ENCODE data around the gene PRXL2C.
"Not testable (repeated sequence)": the region's sequence is repeated elsewhere in the genome, so short reads cannot be mapped to it uniquely, and the experiment has no call there.

Gene PRXL2C

GRCh38 chr9:96655198-96655851, at the start of gene PRXL2C:
PRXL2C (minus strand) TSS chr9:96655317; CDS start chr9:96655281, 36 bp downstream.
- DNase-seq (ENCODE audit: low spot score): peak; percentile 71

GRCh38 chr9:96700721-96701375, 45.7 kb upstream of the PRXL2C start:
- DNase-seq (ENCODE audit: low spot score): not testable (repeated sequence)

GRCh38 chr9:96691326-96691725, 36.2 kb upstream of the PRXL2C start:
- no peak for DNase-seq (ENCODE audit: low spot score)

- DNase-seq (ENCODE audit: low spot score): no peak
Observed at GRCh38 chr9:96688745-96689464, 33.8 kb upstream of the PRXL2C start.

GRCh38 chr9:96688187-96688586, 33.1 kb upstream of the PRXL2C start:
- no peak for DNase-seq (ENCODE audit: low spot score)

GRCh38 chr9:96686638-96687335, 31.7 kb upstream of the PRXL2C start:
- DNase-seq (ENCODE audit: low spot score): no peak

- DNase-seq (ENCODE audit: low spot score): no peak
Observed at GRCh38 chr9:96680812-96681499, 25.8 kb upstream of the PRXL2C start.

- DNase-seq (ENCODE audit: low spot score): no peak
Observed at GRCh38 chr9:96674906-96675538, 19.9 kb upstream of the PRXL2C start.

- DNase-seq (ENCODE audit: low spot score): not testable (repeated sequence)
Observed at GRCh38 chr9:96673786-96674185, 18.7 kb upstream of the PRXL2C start.

- no peak for DNase-seq (ENCODE audit: low spot score)
Observed at GRCh38 chr9:96668868-96669534, 13.9 kb upstream of the PRXL2C start.

GRCh38 chr9:96667363-96667728, 12.2 kb upstream of the PRXL2C start:
- no peak for DNase-seq (ENCODE audit: low spot score)

GRCh38 chr9:96666653-96667362, 11.7 kb upstream of the PRXL2C start:
- peak; percentile 63 for DNase-seq (ENCODE audit: low spot score)

- no peak for DNase-seq (ENCODE audit: low spot score)
Observed at GRCh38 chr9:96665789-96666188, 10.7 kb upstream of the PRXL2C start.

GRCh38 chr9:96663506-96664120, 8.5 kb upstream of the PRXL2C start:
- DNase-seq (ENCODE audit: low spot score): no peak

- no peak for DNase-seq (ENCODE audit: low spot score)
Observed at GRCh38 chr9:96661711-96662110, 6.6 kb upstream of the PRXL2C start.

GRCh38 chr9:96660692-96661248, 5.7 kb upstream of the PRXL2C start:
- DNase-seq (ENCODE audit: low spot score): no peak

GRCh38 chr9:96654450-96655197, 493 bp downstream of the PRXL2C start:
- peak; percentile 79 for DNase-seq (ENCODE audit: low spot score)

GRCh38 chr9:96651626-96652025, 3.5 kb downstream of the PRXL2C start:
- peak; percentile 63 for DNase-seq (ENCODE audit: low spot score)

Measured in SW480 (cell line).